A673 (cell line): ENCODE results near the gene NCLN.

Experiments used
- EZH2 ChIP-seq: fragments of 200-600 bp; sonication (generic); IDR thresholded peaks from 2 replicates; pipeline ENCODE4 v1.6.1; 2017; ENCODE audit warnings: borderline replicate concordance, low read depth, mild to moderate bottlenecking, mixed read lengths, antibody characterized with exemption, low read length; ENCODE audit not compliant: poor library complexity, severe bottlenecking
- TF ChIP-seq, protein P1 (sequence below): fragments of 300-800, 200-600 bp; sonication (generic); conservative IDR thresholded peaks from 2 replicates; pipeline ENCODE4 v1.5.1; 2017; ENCODE audit warnings: low read depth, mild to moderate bottlenecking, antibody characterized with exemption, low read length, moderate library complexity, mixed read lengths

DNA sequence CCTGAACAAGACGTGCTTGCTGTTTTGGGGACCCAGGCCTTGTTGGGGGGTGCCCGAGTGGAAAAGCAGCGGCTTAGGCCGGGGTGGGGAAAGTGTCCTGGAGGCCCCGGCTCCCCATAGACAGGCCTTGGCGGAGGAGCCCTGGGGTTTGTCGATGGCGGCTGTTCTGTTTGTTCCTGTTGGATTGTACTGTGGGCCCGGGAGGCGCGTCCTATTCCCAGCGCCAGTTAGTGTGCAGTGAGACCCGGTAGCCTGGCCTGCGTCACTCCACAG lies 11.1 kb downstream of the NCLN start:
- TF ChIP-seq, protein P1, sequence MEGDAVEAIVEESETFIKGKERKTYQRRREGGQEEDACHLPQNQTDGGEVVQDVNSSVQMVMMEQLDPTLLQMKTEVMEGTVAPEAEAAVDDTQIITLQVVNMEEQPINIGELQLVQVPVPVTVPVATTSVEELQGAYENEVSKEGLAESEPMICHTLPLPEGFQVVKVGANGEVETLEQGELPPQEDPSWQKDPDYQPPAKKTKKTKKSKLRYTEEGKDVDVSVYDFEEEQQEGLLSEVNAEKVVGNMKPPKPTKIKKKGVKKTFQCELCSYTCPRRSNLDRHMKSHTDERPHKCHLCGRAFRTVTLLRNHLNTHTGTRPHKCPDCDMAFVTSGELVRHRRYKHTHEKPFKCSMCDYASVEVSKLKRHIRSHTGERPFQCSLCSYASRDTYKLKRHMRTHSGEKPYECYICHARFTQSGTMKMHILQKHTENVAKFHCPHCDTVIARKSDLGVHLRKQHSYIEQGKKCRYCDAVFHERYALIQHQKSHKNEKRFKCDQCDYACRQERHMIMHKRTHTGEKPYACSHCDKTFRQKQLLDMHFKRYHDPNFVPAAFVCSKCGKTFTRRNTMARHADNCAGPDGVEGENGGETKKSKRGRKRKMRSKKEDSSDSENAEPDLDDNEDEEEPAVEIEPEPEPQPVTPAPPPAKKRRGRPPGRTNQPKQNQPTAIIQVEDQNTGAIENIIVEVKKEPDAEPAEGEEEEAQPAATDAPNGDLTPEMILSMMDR = no peak
- TF ChIP-seq EZH2 = no peak
